GM12878 (cell line): ENCODE data around the gene KRCC1. TPM values are rescaled to one million over a fixed set of nuclear protein-coding genes. Genes with fewer than 3 reads are reported as not detected.
"Not testable (repeated sequence)": the region's sequence is repeated elsewhere in the genome, so short reads cannot be mapped to it uniquely, and the experiment has no call there.

Source experiments
- ATAC-seq: fragments of 200-7000 bp; cut with Tn5 transposase; 3 replicates; pipeline ENCODE4 v1.9.1; 2020; ENCODE audit warnings: mild to moderate bottlenecking, moderate library complexity
- BruUV-seq: library from RNA; stranded (reverse); fragments of 400-500 nt; replicated peaks from 2 replicates; lab custom pipeline; 2021; lab: Mats Ljungman, UMichigan
- CTCF ChIA-PET: fragments of 300-600 bp; sonication (Branson Sonifier 250); formaldehyde crosslinking; extraction: SDS; loops from one replicate; lab custom pipeline; 2021; ENCODE audit warnings: inconsistent platforms; lab: Yijun Ruan, JAX
- POLR2A ChIA-PET: fragments of 350-600 bp; formaldehyde crosslinking; extraction: SDS; loops from one replicate; lab custom pipeline; 2021; ENCODE audit warnings: inconsistent platforms; lab: Charles Lee
- RAD21 ChIA-PET: fragments of 300-600 bp; sonication (Branson Sonifier 250); formaldehyde crosslinking; loops from one replicate; lab custom pipeline; 2023; ENCODE audit warnings: antibody characterized with exemption; ENCODE audit not compliant: unreplicated experiment; lab: Charles Lee
- SMC1A ChIA-PET: fragments of 300-600 bp; sonication (Branson Sonifier 250); formaldehyde crosslinking; loops from one replicate; lab custom pipeline; 2023; ENCODE audit not compliant: unreplicated experiment, uncharacterized antibody; lab: Charles Lee
- DNase-seq: peaks from one replicate; pipeline ENCODE4 v3.0.0-alpha.2; 2011; ENCODE audit warnings: low read depth, low spot score
- FAIRE-seq: peaks from 3 replicates; lab custom pipeline; 2011; peaks lifted over from hg19 to GRCh38; lab: Jason Lieb, UNC
- H2AFZ ChIP-seq: 2 replicates; pipeline ENCODE4 v1.6.0; 2011; ENCODE audit warnings: low read depth, low read length, control low read depth; ENCODE audit not compliant: control insufficient read depth
- H3K27ac ChIP-seq: 2 replicates; pipeline ENCODE4 v1.5.1; 2011; ENCODE audit warnings: control low read depth; ENCODE audit not compliant: control insufficient read depth, insufficient read depth
- H3K27me3 ChIP-seq, 2 experiments: replicated peaks in 1 of 2; 2 replicates each; pipeline versions ENCODE4 v1.6.0 to v1.6.1; 2011; ENCODE audit warnings: low read length in 1 of 2; ENCODE audit not compliant: control insufficient read depth in 2 of 2, insufficient read depth in 2 of 2
- H3K36me3 ChIP-seq, 2 experiments: 2 replicates each; pipeline ENCODE4 v1.5.1; 2011; ENCODE audit warnings: low read length in 1 of 2; ENCODE audit not compliant: control insufficient read depth in 2 of 2, insufficient read depth in 2 of 2
- H3K4me1 ChIP-seq: 2 replicates; pipeline ENCODE4 v1.6.1; 2011; ENCODE audit warnings: mild to moderate bottlenecking, low read length, moderate library complexity, mixed read lengths; ENCODE audit not compliant: control insufficient read depth, insufficient read depth
- H3K4me2 ChIP-seq: 2 replicates; pipeline ENCODE4 v1.6.0; 2011; ENCODE audit warnings: control low read depth; ENCODE audit not compliant: control insufficient read depth, insufficient read depth
- H3K4me3 ChIP-seq: fragments of 200-600 bp; sonication (generic); 2 replicates; pipeline ENCODE4 v1.5.1; 2016
- H3K79me2 ChIP-seq: 2 replicates; pipeline ENCODE4 v1.6.0; 2011; ENCODE audit warnings: low read length; ENCODE audit not compliant: control insufficient read depth, insufficient read depth
- H3K9ac ChIP-seq: 2 replicates; pipeline ENCODE4 v1.8.0; 2011; ENCODE audit warnings: low read length, control low read depth, mixed read lengths; ENCODE audit not compliant: control insufficient read depth, insufficient read depth
- H3K9me3 ChIP-seq: replicated peaks from 3 replicates; pipeline ENCODE4 v1.5.1; 2011; ENCODE audit warnings: mild to moderate bottlenecking, low read length; ENCODE audit not compliant: control insufficient read depth, insufficient read depth
- H4K20me1 ChIP-seq: 2 replicates; pipeline ENCODE4 v1.6.0; 2011; ENCODE audit not compliant: control insufficient read depth, insufficient read depth
- ATF2 ChIP-seq: IDR thresholded peaks from 2 replicates; pipeline ENCODE4 v1.6.1; 2012; ENCODE audit warnings: low read length, inconsistent platforms
- FOXM1 ChIP-seq: IDR thresholded peaks from 2 replicates; pipeline ENCODE4 v1.6.1; 2012; ENCODE audit warnings: low read depth, mild to moderate bottlenecking, inconsistent platforms, low read length, moderate library complexity
- HDAC6 ChIP-seq: fragments of 200-600 bp; sonication (generic); IDR thresholded peaks from one replicate; pipeline ENCODE4 v1.8.0; 2017; ENCODE audit warnings: antibody characterized with exemption; ENCODE audit not compliant: unreplicated experiment
- NR2F1 ChIP-seq: fragments of 450-650 bp; conservative IDR thresholded peaks from 2 replicates; pipeline ENCODE4 v1.6.1; 2017; ENCODE audit warnings: mild to moderate bottlenecking
- RUNX3 ChIP-seq: IDR thresholded peaks from 2 replicates; pipeline ENCODE4 v1.6.1; 2012; ENCODE audit warnings: low read length, inconsistent platforms
- SIX5 ChIP-seq: IDR thresholded peaks from 2 replicates; pipeline ENCODE4 v1.6.1; 2011; ENCODE audit warnings: mild to moderate bottlenecking, low read depth, low read length, moderate library complexity; ENCODE audit not compliant: severe bottlenecking
- TARDBP ChIP-seq: IDR thresholded peaks from 2 replicates; pipeline ENCODE4 v1.6.1; 2016; ENCODE audit warnings: borderline replicate concordance
- USF1 ChIP-seq: IDR thresholded peaks from 2 replicates; pipeline ENCODE4 v1.6.1; 2011; ENCODE audit warnings: borderline replicate concordance, low read depth, mild to moderate bottlenecking, moderate library complexity, mixed read lengths, low read length; ENCODE audit not compliant: insufficient read depth; ENCODE audit errors: extremely low read length
- ZBTB33 ChIP-seq: fragments of 450-650 bp; IDR thresholded peaks from 2 replicates; pipeline ENCODE4 v1.6.1; 2017; ENCODE audit warnings: mild to moderate bottlenecking
- WGBS: methylation state at CpG from one replicate; pipeline ENCODE4 v1.1.6; 2016; ENCODE audit warnings: low lambda C conversion rate; ENCODE audit not compliant: insufficient replicate concordance, insufficient coverage; ENCODE audit errors: missing lambda C conversion rate; 5-methylcytosine and 5-hydroxymethylcytosine counted together
- in situ Hi-C: fragments of 300-500 bp; cut with MboI; formaldehyde crosslinking; loops from 9 replicates; pipeline ENCODE4 v1.14.3; 2018; ENCODE audit warnings: mixed read lengths
- intact Hi-C: fragments of 100-400 bp; cut with micrococcal nuclease; formaldehyde crosslinking; loops from one replicate; pipeline ENCODE4 v1.14.2; 2022; ENCODE audit not compliant: unreplicated experiment
- polyA plus RNA-seq, 11 experiments: library from polyadenylated mRNA; depleted of rRNA in 4 of 11; unstranded in 6 of 11; stranded (reverse) in 5 of 11; fragments of >200 nt; fragmentation: Nextera tagmentation in 4 of 11; fragmentation: Illumina TruSeq in 1 of 11; extraction: Ambion mirVana in 4 of 11; extraction: Trizol in 1 of 11; gene quantifications; 1 replicate in 1 of 11; 2 replicates in 10 of 11; pipeline versions ENCODE4 v1.2.1 to v1.2.3, GENCODE V29; 2011 to 2016; ENCODE audit warnings: inconsistent platforms in 2 of 11, missing spikeins in 2 of 11, low read depth in 1 of 11
- total RNA-seq, 4 experiments: library from RNA; depleted of rRNA in 3 of 4; stranded (reverse); fragments of >200 nt in 3 of 4; fragmentation: Illumina TruSeq in 1 of 4; extraction: Trizol in 1 of 4; gene quantifications; 2 replicates each; pipeline versions ENCODE4 v1.2.1 to v1.2.3, GENCODE V29; 2013 to 2021
- TF ChIP-seq, protein P1 (sequence below): IDR thresholded peaks from 2 replicates; pipeline ENCODE4 v1.6.1; 2011; ENCODE audit warnings: low read depth, mild to moderate bottlenecking, low read length, moderate library complexity, borderline replicate concordance; ENCODE audit errors: extremely low read depth

KRCC1 gene
- total and polyA plus RNA-seq, 10 of the 15 experiments (the other 5 are each of a cell fraction or from before 2014, with no cell fraction given), result 3.8 to 27.2 (median 12.5) TPM

- Histone ChIP-seq H3K4me3 (no peak overlapping the region), H2AFZ (no peak overlapping the region), H3K36me3 (no peaks in the 10 kb centered on the region; a peak in 1 of 4 replicates), H3K27me3 (no peaks in the 10 kb centered on the region), H4K20me1 (no peaks in the 10 kb centered on the region), H3K9me3 (no peaks in the 10 kb centered on the region), H3K9ac (no peak overlapping the region)
- POLR2A ChIA-PET, result interaction anchor here (0.6 kb wide), 1 partner anchor 551 kb away, joined by 8 read pairs; no protein-coding TSS in a partner anchor
- no peak for FAIRE-seq
- CTCF ChIA-PET, result interaction anchor here (0.6 to 4.2 kb wide), 4 partner anchors 11 to 1821 kb away, joined by 3 to 22 read pairs (median 4); no protein-coding TSS in a partner anchor
- BruUV-seq, result no TSS peak
- SMC1A ChIA-PET, result interaction anchor here (1.0 kb wide), 1 partner anchor 9 kb away, joined by 3 read pairs; no protein-coding TSS in a partner anchor
- RAD21 ChIA-PET, result no interaction called here
- 96% methylated on average over 3 of the region's 3 CpGs for WGBS
- TF ChIP-seq ATF2 (no peak), HDAC6 (no peak), SIX5 (no peak), NR2F1 (no peak), RUNX3 (no peak), TARDBP (no peak), ZBTB33 (no peak), FOXM1 (no peak), USF1 (no peak)
- TF ChIP-seq, protein P1, sequence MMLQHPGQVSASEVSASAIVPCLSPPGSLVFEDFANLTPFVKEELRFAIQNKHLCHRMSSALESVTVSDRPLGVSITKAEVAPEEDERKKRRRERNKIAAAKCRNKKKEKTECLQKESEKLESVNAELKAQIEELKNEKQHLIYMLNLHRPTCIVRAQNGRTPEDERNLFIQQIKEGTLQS, result no peak
- TF ChIP-seq, all 136 proteins: peak for 0
- peaks cover 5% of the 10 kb centered on the region for H3K79me2 ChIP-seq
- DNase-seq (no peak), ATAC-seq (no peak)
- no peaks in the 10 kb centered on the region for H3K4me1 ChIP-seq
- H3K27ac ChIP-seq, result no peak overlapping the region
- in situ Hi-C loops, result no loop called here
- no peak overlapping the region for H3K4me2 ChIP-seq
- intact Hi-C loops, result no loop called here
These were observed 7.0 kb downstream of the KRCC1 start for GRCh38 chr2:88048541-88048940.

DNA sequence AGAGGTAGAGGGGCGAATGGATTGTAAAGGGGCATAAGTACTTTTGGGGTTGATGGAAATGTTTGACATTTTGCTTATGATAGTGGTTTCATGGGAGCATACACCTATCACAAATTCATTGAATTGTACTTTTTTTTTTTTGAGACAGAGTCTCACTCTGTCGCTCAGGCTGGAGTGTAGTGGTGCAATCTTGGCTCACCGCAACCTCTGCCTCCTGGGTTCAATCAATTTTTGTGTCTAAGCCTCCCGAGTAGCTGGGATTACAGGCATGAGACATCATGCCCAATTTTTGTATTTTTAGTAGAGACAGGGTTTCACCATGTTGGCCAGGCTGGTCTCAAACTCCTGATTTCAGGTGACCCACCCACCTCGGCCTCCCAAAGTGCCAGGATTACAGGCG lies 10.0 kb downstream of the KRCC1 start:
- DNase-seq, H3K4me1 ChIP-seq, H3K79me2 ChIP-seq, in situ Hi-C loops, intact Hi-C loops, BruUV-seq, RAD21 ChIA-PET, H3K4me3 ChIP-seq, H3K27ac ChIP-seq, H3K9me3 ChIP-seq, FAIRE-seq, H4K20me1 ChIP-seq, H3K9ac ChIP-seq, H3K36me3 ChIP-seq, H3K4me2 ChIP-seq, ATAC-seq, H2AFZ ChIP-seq, H3K27me3 ChIP-seq: not testable (repeated sequence)
- ChIA-PET CTCF (interaction anchor here (1.0 kb wide), 2 partner anchors 9 to 15 kb away, joined by 3 to 4 read pairs; no protein-coding TSS in a partner anchor), SMC1A (interaction anchor here (1.3 kb wide), 1 partner anchor 9 kb away, joined by 3 read pairs; no protein-coding TSS in a partner anchor), POLR2A (interaction anchor here (0.5 kb wide), 1 partner anchor 17 kb away, joined by 6 read pairs; no protein-coding TSS in a partner anchor)
- over 99% methylated on average over 6 of the region's 6 CpGs for WGBS
